Measurements from ENCODE around the gene CBFA2T3. TPM values are rescaled to one million over a fixed set of nuclear protein-coding genes. Genes with fewer than 3 reads are reported as not detected.

Gene CBFA2T3
- total RNA-seq, 4 donors from 2014 or later: 0.78 to 5.0 (median 2.8) TPM

DNA sequence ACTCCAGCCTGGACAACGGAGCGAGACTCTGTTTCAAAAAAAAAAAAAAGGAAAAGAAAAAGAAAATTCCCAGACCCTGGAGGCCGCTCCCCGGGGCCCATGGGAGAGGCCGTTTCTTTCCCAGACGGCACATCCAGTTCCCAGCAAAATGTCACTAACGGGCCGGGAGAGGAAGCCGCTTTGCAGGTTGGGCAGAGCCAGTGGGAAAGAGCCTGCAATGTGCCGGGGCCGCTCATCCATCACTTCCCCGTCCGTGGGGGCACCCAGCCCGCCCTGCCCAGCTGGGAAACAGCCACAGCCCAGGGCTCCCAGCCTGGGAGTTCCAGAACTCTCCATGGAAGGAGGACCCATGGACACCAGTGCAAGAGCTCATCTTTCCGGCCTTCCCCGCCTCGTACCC lies 68.7 kb downstream of the CBFA2T3 start:
- H3K36me3 ChIP-seq: no peaks in the 10 kb centered on the region
- no peaks in the 10 kb centered on the region for H3K9me3 ChIP-seq
- no peak overlapping the region for H3K4me3 ChIP-seq
- peaks cover 0 to 32% of the 10 kb centered on the region in 2 donors for H3K27me3 ChIP-seq
- DNase-seq (ENCODE audit: low spot score in 2 of 2): no peak
- TF ChIP-seq EP300 (IDR thresholded peaks at IDR 0.05): no peak
- TF ChIP-seq, protein P1, sequence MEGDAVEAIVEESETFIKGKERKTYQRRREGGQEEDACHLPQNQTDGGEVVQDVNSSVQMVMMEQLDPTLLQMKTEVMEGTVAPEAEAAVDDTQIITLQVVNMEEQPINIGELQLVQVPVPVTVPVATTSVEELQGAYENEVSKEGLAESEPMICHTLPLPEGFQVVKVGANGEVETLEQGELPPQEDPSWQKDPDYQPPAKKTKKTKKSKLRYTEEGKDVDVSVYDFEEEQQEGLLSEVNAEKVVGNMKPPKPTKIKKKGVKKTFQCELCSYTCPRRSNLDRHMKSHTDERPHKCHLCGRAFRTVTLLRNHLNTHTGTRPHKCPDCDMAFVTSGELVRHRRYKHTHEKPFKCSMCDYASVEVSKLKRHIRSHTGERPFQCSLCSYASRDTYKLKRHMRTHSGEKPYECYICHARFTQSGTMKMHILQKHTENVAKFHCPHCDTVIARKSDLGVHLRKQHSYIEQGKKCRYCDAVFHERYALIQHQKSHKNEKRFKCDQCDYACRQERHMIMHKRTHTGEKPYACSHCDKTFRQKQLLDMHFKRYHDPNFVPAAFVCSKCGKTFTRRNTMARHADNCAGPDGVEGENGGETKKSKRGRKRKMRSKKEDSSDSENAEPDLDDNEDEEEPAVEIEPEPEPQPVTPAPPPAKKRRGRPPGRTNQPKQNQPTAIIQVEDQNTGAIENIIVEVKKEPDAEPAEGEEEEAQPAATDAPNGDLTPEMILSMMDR (IDR thresholded peaks at IDR 0.05): no peak
- H3K4me1 ChIP-seq: peaks cover 0 to 15% (median 3%) of the 10 kb centered on the region in 4 donors
- 82 to 83% methylated on average over 17 of the region's 17 CpGs for WGBS, 2 donors
- no peak overlapping the region for H3K27ac ChIP-seq

DNA sequence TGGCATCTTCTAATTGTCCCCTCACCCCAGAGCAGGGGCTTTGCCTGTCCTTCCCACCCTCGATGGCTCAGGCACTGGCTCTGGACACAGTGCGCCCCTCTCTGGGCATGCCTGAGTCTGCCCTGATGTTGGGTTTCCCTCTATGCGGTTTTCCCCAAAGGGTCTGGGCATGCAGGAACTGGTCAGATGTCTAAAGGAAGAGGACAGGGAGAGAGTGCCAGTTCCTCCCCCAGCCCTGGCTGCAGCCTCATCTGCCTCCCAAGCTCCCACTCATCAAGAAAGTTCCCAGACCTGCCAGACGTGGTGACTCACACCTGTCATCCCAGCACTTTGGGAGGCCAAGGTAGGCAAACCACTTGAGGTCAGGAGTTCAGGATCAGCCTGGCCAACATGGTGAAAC lies 69.2 kb downstream of the CBFA2T3 start:
- no peak for DNase-seq (ENCODE audit: low spot score in 2 of 2)
- H3K4me1 ChIP-seq: peaks cover 0 to 15% (median 3%) of the 10 kb centered on the region in 4 donors
- 71 to 81% methylated on average over 4 of the region's 4 CpGs for WGBS, 2 donors
- H3K36me3 ChIP-seq: no peaks in the 10 kb centered on the region
- peaks cover 0 to 27% of the 10 kb centered on the region in 2 donors for H3K27me3 ChIP-seq
- H3K27ac ChIP-seq: no peak overlapping the region
- H3K4me3 ChIP-seq: no peak overlapping the region
- TF ChIP-seq, protein P1 (IDR thresholded peaks at IDR 0.05): no peak
- no peaks in the 10 kb centered on the region for H3K9me3 ChIP-seq

DNA sequence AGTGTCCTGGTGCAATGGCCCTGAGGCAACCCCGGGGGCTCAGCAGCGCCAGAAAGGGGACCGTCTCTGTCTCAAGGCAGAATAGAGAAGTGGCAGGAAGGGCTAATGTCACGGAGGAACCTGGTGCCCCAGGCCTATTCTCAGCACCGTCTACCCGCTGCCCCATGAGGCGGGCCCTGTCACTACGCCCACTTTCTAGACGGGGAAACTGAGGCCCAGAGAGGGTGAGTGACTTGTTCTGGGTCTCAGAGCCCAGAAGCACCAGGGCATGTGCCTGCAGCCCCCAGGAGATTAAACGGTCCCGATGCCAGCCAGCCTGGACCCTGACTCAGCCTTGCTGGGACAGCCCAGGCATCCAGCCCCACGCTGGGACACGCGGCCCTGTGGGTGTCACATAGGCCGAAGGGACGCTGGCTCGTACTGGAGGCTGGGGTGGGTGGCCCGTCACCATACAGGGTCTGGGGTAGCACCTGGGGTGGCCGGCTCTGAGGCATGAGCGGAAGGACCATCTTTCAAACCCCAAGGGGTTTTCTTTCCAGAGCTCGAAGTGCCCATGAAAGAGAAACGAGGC lies 70.4 kb downstream of the CBFA2T3 start:
- no peak overlapping the region for H3K4me3 ChIP-seq
- no peaks in the 10 kb centered on the region for H3K36me3 ChIP-seq
- DNase-seq (ENCODE audit: low spot score in 2 of 2): no peak
- no peaks in the 10 kb centered on the region for H3K9me3 ChIP-seq
- peaks cover 0 to 15% (median 3%) of the 10 kb centered on the region in 4 donors for H3K4me1 ChIP-seq
- no peak overlapping the region for H3K27ac ChIP-seq
- TF ChIP-seq, protein P1 (IDR thresholded peaks at IDR 0.05): no peak
- TF ChIP-seq EP300 (IDR thresholded peaks at IDR 0.05): no peak
- no peak for TF ChIP-seq POLR2A (IDR thresholded peaks at IDR 0.05)
- peaks cover 0 to 16% of the 10 kb centered on the region in 2 donors for H3K27me3 ChIP-seq
- 82 to 87% methylated on average over 17 to 22 of the region's 22 CpGs for WGBS, 2 donors

DNA sequence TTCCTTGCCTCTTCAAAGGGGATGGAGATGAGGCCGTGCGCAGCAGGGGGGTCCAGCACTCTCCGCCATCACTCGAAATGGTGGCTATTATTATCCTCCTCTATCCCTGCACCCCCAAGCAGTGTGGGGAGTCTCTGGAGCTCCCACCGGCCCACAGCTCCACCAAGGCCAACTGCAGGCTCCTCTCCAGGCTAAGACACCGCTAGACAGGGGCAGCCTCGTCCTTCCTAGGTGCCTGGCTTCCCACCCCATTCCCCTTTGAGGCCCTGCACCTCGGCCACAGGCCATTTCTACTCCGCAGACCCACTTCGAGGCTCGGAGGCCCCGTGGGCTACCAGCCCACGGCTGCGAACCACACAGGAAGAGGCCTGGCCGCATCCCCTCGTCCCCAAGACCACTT lies 71.0 kb downstream of the CBFA2T3 start:
- no peaks in the 10 kb centered on the region for H3K9me3 ChIP-seq
- H3K4me3 ChIP-seq: no peak overlapping the region
- H3K27ac ChIP-seq: no peak overlapping the region
- TF ChIP-seq POLR2A (IDR thresholded peaks at IDR 0.05): no peak
- no peak for TF ChIP-seq EP300 (IDR thresholded peaks at IDR 0.05)
- TF ChIP-seq, protein P1 (IDR thresholded peaks at IDR 0.05): no peak
- peaks cover 0 to 10% (median 2%) of the 10 kb centered on the region in 4 donors for H3K4me1 ChIP-seq
- peaks cover 0 to 10% of the 10 kb centered on the region in 2 donors for H3K27me3 ChIP-seq
- no peaks in the 10 kb centered on the region for H3K36me3 ChIP-seq
- no peak for DNase-seq (ENCODE audit: low spot score in 2 of 2)
- WGBS, 2 donors: 72 to 75% methylated on average over 13 to 16 of the region's 16 CpGs

DNA sequence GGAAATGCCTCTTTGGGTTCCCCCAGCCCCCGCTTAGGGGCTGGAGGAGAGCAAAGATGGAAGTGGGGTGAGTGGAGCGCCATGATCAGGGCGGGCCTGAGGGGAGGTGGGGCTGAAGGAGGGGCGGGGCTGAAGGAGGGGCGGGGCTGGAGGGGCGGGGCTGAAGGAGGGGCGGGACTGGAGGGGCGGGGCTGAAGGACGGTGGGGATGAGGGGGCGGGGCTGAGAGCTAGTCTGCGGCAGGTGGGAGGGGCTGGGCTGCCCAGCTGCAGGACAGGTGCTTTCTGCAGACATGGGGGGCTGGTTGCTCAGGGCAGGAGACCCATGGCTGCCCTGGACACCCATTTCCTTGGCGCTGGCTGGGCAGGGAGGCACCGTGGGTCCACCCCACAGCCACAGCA lies 71.4 kb downstream of the CBFA2T3 start:
- peaks cover 0 to 4% (median 0%) of the 10 kb centered on the region in 3 donors for H3K36me3 ChIP-seq
- peaks cover 0 to 6% (median 0%) of the 10 kb centered on the region in 4 donors for H3K4me1 ChIP-seq
- 41 to 43% methylated on average over 10 to 12 of the region's 13 CpGs for WGBS, 2 donors
- DNase-seq (ENCODE audit: low spot score in 2 of 2): no peak
- no peak overlapping the region for H3K27ac ChIP-seq
- H3K9me3 ChIP-seq: no peaks in the 10 kb centered on the region
- H3K27me3 ChIP-seq: peaks cover 0 to 7% of the 10 kb centered on the region in 2 donors
- TF ChIP-seq EP300 (IDR thresholded peaks at IDR 0.05) (no peak), POLR2A (IDR thresholded peaks at IDR 0.05) (no peak)
- TF ChIP-seq, protein P1 (IDR thresholded peaks at IDR 0.05): no peak
- H3K4me3 ChIP-seq: no peak overlapping the region

Measured in tibial nerve (tissue), 4 donors.